Choroid plexus epithelial cell (primary cell): ENCODE measurements around the gene FBXW11.
A peak's percentile ranks its signal among the peaks of the same experiment; 100 is the strongest.

Experiments used
- DNase-seq: peaks from one replicate; pipeline ENCODE4 v3.0.0-alpha.2; 2010; ENCODE audit warnings: low read depth
- H3K4me3 ChIP-seq: 2 replicates; pipeline ENCODE4 v1.5.1; 2011; ENCODE audit warnings: low read depth, mild to moderate bottlenecking, control low read depth, low read length, moderate library complexity
- TF ChIP-seq, protein P1 (sequence below): conservative IDR thresholded peaks from 2 replicates; pipeline ENCODE4 v1.5.1; 2011; ENCODE audit warnings: low read depth, mild to moderate bottlenecking, control low read depth, inconsistent platforms, low read length, moderate library complexity

FBXW11 gene

GRCh38 chr5:172006321-172007174 lies at the start of gene FBXW11:
Gene FBXW11 (minus strand): TSS chr5:172006638. CDS start chr5:172006502, 136 bp downstream.
- TF ChIP-seq, protein P1, sequence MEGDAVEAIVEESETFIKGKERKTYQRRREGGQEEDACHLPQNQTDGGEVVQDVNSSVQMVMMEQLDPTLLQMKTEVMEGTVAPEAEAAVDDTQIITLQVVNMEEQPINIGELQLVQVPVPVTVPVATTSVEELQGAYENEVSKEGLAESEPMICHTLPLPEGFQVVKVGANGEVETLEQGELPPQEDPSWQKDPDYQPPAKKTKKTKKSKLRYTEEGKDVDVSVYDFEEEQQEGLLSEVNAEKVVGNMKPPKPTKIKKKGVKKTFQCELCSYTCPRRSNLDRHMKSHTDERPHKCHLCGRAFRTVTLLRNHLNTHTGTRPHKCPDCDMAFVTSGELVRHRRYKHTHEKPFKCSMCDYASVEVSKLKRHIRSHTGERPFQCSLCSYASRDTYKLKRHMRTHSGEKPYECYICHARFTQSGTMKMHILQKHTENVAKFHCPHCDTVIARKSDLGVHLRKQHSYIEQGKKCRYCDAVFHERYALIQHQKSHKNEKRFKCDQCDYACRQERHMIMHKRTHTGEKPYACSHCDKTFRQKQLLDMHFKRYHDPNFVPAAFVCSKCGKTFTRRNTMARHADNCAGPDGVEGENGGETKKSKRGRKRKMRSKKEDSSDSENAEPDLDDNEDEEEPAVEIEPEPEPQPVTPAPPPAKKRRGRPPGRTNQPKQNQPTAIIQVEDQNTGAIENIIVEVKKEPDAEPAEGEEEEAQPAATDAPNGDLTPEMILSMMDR, result no peak
- DNase-seq, result peak; percentile 97
- H3K4me3 ChIP-seq, result peak within 1 kb of the TSS; percentile 85

- DNase-seq, result no peak
- TF ChIP-seq, protein P1, result no peak
- no peak overlapping the region for H3K4me3 ChIP-seq
These were observed 49.6 kb upstream of the FBXW11 start for GRCh38 chr5:172055996-172056395.

GRCh38 chr5:172055421-172055820 lies 49.0 kb upstream of the FBXW11 start:
- TF ChIP-seq, protein P1, result no peak
- H3K4me3 ChIP-seq, result no peak overlapping the region
- no peak for DNase-seq

- TF ChIP-seq, protein P1, result no peak
- no peak for DNase-seq
- H3K4me3 ChIP-seq, result no peak overlapping the region
These were observed 48.2 kb upstream of the FBXW11 start for GRCh38 chr5:172054611-172055153.

DNA sequence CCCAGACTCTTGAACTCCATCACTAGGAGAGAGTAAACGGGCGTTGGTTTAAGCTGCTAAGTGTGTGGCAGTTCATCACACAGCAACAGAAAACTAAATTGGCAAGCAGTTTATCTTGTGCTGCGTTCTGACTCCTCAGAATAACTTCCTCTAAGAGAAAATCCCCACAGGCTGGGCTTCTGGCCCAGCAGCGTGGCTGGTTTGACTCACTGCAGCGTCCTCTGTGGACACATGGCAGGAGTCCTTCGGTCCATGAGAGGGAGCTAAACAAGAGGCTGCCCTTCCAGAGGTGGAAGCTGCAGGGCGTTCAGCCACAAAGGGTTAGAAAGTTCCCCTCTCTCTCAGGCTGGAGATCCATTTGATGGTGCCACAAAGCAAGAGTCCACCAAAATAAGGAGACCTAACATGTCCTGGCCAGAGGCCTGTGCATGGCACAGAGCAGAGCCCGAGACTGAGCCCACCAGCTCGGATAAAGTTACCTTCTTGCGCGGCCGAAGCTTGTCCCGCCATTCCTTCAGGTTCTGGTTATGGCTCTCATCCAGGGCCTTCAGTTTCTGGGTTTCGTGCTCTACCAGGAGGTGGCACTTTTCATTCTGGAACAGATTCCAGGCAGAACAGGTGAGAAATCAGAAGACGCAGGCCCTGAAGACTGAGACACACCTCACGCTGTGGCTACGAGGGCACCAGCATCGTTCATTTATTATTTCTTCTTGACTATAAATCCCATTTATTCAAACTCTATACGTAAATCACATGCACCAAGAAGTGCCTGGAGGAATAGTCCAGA lies 46.2 kb upstream of the FBXW11 start:
- TF ChIP-seq, protein P1, result peak; percentile 57
- DNase-seq, result peak; percentile 89
- H3K4me3 ChIP-seq, result no peak overlapping the region

DNA sequence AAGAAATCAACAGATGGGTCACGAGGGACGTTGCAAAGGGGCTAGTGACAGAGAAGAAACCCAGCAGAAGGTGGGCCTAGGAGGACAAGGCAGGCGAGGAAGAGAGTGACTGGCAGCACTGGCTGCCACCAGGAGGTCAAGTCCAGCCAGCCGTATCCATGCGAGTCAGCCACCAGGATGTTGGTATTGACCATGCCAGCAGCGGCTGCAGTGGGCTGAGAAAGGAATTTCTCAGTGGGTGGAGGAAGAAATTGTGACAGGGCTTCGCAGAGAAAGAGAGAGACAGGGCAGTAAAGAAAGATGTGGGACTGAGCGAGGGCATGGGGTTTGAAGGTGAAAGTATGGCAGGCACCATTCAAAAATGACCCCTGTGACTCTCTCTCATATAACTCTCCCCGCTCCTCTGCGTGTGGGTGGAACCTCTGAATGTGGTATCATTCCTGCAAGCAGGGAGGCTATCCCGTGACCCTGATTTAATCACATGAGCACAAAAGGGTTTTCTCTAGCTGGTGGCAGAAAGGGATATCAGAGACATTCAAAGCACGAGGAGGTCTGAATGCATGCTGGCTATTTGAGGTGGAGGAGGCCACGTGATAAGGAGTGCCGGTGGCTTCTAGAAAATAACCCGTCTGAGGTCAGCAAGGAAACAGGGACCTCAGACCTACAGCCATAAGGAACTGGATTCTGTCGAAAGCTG lies 45.4 kb upstream of the FBXW11 start:
- no peak for DNase-seq
- TF ChIP-seq, protein P1, result no peak
- H3K4me3 ChIP-seq, result no peak overlapping the region
